HuH-7 (cell line): ENCODE measurements around the gene GP2.
"Not testable (repeated sequence)": the region's sequence is repeated elsewhere in the genome, so short reads cannot be mapped to it uniquely, and the experiment has no call there.

ENCODE experiments used
- DNase-seq: peaks from one replicate; pipeline ENCODE4 v3.0.0; 2011; ENCODE audit warnings: low spot score

The GP2 gene

GRCh38 chr16:20323591-20324117 lies 3.7 kb downstream of the GP2 start:
- DNase-seq: no peak

GRCh38 chr16:20322696-20323095 lies 4.6 kb downstream of the GP2 start:
- DNase-seq: no peak

GRCh38 chr16:20321671-20322070 lies 5.6 kb downstream of the GP2 start:
- no peak for DNase-seq

GRCh38 chr16:20321051-20321450 lies 6.3 kb downstream of the GP2 start:
- not testable (repeated sequence) for DNase-seq

GRCh38 chr16:20320592-20320991 lies 6.7 kb downstream of the GP2 start:
- no peak for DNase-seq

- DNase-seq: no peak
These were observed 7.1 kb downstream of the GP2 start for GRCh38 chr16:20320178-20320577.

GRCh38 chr16:20319406-20319805 lies 7.9 kb downstream of the GP2 start:
- DNase-seq: no peak

- no peak for DNase-seq
These were observed 8.9 kb downstream of the GP2 start for GRCh38 chr16:20318437-20318836.

- DNase-seq: no peak
These were observed 9.3 kb downstream of the GP2 start for GRCh38 chr16:20318006-20318405.

GRCh38 chr16:20317117-20317516 lies 10.2 kb downstream of the GP2 start:
- DNase-seq: no peak

- no peak for DNase-seq
These were observed 10.6 kb downstream of the GP2 start for GRCh38 chr16:20316715-20317114.

- no peak for DNase-seq
These were observed 11.5 kb downstream of the GP2 start for GRCh38 chr16:20315764-20316163.

GRCh38 chr16:20314575-20314974 lies 12.7 kb downstream of the GP2 start:
- no peak for DNase-seq

- no peak for DNase-seq
These were observed 13.6 kb downstream of the GP2 start for GRCh38 chr16:20313741-20314140.

- DNase-seq: not testable (repeated sequence)
These were observed 14.7 kb downstream of the GP2 start for GRCh38 chr16:20312536-20313095.

GRCh38 chr16:20311548-20311947 lies 15.8 kb downstream of the GP2 start:
- no peak for DNase-seq

- DNase-seq: no peak
These were observed 16.6 kb downstream of the GP2 start for GRCh38 chr16:20310421-20311395.

- DNase-seq: no peak
These were observed 17.5 kb downstream of the GP2 start for GRCh38 chr16:20309786-20310185.

GRCh38 chr16:20308801-20309590 lies 18.3 kb downstream of the GP2 start:
- DNase-seq: no peak

GRCh38 chr16:20308266-20308665 lies 19.0 kb downstream of the GP2 start:
- no peak for DNase-seq

GRCh38 chr16:20307791-20308190 lies 19.5 kb downstream of the GP2 start:
- DNase-seq: no peak

GRCh38 chr16:20307240-20307671 lies 20.1 kb downstream of the GP2 start:
- DNase-seq: no peak
